ENCODE data around the gene GRIN2C. TPM values are rescaled to one million over a fixed set of nuclear protein-coding genes. Genes with fewer than 3 reads are reported as not detected.

The GRIN2C gene
- total and polyA plus RNA-seq, 9 of the 15 experiments (the other 6 are each of a cell fraction or from before 2014, with no cell fraction given): under 0.01 to 0.33 (median 0.10) TPM; not detected in 2

DNA sequence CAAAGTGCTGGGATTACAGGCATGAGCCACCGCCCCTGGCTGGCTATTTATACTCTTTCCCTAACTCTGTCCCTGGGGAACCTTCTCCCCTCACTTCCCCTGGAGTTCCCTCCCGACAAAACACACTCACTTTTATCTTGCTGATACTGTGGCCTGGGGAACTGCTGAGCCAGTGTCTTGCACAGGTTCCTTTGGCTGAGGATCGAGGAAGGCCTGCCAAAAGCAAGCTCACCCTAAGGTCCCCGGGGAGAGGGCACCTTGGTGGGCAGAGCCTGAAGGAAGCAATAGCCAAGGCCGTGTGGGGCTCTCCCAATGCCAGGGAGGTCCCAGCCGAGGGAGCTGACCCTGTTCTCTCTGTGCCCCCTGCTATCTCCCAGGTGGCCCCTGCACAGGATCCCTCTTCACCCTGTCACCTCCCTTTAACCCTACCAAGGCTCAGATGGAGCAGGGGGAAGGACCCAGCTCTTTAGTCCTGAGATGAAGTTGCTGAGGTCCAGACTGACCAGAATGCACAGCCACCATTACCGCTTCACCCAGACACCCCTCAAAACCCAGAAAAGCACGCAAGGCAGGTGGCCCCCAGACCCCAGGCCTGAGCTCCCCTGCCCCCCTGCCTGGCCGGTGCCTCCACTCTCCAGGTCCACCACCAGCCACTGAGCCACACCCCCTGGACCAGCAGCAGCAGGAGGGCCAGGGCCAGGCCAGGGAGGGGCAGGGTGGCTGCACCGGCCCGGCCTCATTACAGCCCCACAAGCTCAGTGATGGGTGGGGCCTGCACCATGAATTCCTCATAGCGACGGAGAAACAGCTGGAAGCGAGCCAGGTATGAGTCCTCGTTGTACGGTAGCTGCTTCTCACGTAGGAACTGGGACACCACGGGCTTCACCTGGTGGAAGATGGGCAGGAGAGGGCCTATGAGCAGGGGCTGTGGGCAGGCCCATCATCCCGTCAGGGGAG lies 18.2 kb upstream of the GRIN2C start (continued):
- TF ChIP-seq, protein P1, sequence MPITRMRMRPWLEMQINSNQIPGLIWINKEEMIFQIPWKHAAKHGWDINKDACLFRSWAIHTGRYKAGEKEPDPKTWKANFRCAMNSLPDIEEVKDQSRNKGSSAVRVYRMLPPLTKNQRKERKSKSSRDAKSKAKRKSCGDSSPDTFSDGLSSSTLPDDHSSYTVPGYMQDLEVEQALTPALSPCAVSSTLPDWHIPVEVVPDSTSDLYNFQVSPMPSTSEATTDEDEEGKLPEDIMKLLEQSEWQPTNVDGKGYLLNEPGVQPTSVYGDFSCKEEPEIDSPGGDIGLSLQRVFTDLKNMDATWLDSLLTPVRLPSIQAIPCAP (CRISPR knock-in tag; IDR thresholded peaks at IDR 0.05; ENCODE audit: borderline replicate concordance): no peak
- TF ChIP-seq KDM4B (IDR thresholded peaks at IDR 0.05; ENCODE audit: borderline replicate concordance in 2 of 2, low read depth in 1 of 2) (0 out of 4 replicates have a peak, but pooled peaks of 1 of the 2 experiments have one; percentile 3), SRSF9 (IDR thresholded peaks at IDR 0.05; ENCODE audit: borderline replicate concordance, low read depth, low read length) (no peak), KAT7 (CRISPR knock-in tag; IDR thresholded peaks at IDR 0.05; ENCODE audit: borderline replicate concordance) (0 out of 2 replicates have a peak, but pooled peaks have one; percentile 14), PPARD (CRISPR knock-in tag; IDR thresholded peaks at IDR 0.05) (no peak), ZFX (CRISPR knock-in tag; IDR thresholded peaks at IDR 0.05) (peak; percentile 51; the same call in 1 of the 2 replicates), ZNF589 (CRISPR knock-in tag; IDR thresholded peaks at IDR 0.05; ENCODE audit: low read depth) (no peak), RBFOX2 (IDR thresholded peaks at IDR 0.05; ENCODE audit: low read depth, low read length) (peak; percentile 45), HNRNPLL (IDR thresholded peaks at IDR 0.05; ENCODE audit: low read depth, low read length, poor library complexity, severe bottlenecking) (no peak), SMAD3 (CRISPR knock-in tag; conservative IDR thresholded peaks at IDR 0.05) (no peak), SREBF1 (IDR thresholded peaks at IDR 0.05; ENCODE audit: borderline replicate concordance, low read depth, low read length) (no peak), HDGF (IDR thresholded peaks at IDR 0.05) (0 out of 2 replicates have a peak, but pooled peaks have one; percentile 62), TARDBP (IDR thresholded peaks at IDR 0.05) (no peak), NRF1 (conservative IDR thresholded peaks at IDR 0.05 in 1 of 2, IDR thresholded peaks at IDR 0.05 in 1 of 2) (peak; percentile 7 to 29; a peak in 1 of 4 replicates)
- TF ChIP-seq, protein P2, sequence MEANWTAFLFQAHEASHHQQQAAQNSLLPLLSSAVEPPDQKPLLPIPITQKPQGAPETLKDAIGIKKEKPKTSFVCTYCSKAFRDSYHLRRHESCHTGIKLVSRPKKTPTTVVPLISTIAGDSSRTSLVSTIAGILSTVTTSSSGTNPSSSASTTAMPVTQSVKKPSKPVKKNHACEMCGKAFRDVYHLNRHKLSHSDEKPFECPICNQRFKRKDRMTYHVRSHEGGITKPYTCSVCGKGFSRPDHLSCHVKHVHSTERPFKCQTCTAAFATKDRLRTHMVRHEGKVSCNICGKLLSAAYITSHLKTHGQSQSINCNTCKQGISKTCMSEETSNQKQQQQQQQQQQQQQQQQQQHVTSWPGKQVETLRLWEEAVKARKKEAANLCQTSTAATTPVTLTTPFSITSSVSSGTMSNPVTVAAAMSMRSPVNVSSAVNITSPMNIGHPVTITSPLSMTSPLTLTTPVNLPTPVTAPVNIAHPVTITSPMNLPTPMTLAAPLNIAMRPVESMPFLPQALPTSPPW (CRISPR knock-in tag; IDR thresholded peaks at IDR 0.05): 0 out of 2 replicates have a peak, but pooled peaks have one; percentile 36
- TF ChIP-seq, protein P3, sequence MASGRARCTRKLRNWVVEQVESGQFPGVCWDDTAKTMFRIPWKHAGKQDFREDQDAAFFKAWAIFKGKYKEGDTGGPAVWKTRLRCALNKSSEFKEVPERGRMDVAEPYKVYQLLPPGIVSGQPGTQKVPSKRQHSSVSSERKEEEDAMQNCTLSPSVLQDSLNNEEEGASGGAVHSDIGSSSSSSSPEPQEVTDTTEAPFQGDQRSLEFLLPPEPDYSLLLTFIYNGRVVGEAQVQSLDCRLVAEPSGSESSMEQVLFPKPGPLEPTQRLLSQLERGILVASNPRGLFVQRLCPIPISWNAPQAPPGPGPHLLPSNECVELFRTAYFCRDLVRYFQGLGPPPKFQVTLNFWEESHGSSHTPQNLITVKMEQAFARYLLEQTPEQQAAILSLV (tag; IDR thresholded peaks at IDR 0.05): no peak
- TF ChIP-seq, protein P4, sequence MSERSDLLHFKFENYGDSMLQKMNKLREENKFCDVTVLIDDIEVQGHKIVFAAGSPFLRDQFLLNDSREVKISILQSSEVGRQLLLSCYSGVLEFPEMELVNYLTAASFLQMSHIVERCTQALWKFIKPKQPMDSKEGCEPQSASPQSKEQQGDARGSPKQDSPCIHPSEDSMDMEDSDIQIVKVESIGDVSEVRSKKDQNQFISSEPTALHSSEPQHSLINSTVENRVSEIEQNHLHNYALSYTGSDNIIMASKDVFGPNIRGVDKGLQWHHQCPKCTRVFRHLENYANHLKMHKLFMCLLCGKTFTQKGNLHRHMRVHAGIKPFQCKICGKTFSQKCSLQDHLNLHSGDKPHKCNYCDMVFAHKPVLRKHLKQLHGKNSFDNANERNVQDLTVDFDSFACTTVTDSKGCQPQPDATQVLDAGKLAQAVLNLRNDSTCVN (CRISPR knock-in tag; IDR thresholded peaks at IDR 0.05): no peak
- TF ChIP-seq, protein P5, sequence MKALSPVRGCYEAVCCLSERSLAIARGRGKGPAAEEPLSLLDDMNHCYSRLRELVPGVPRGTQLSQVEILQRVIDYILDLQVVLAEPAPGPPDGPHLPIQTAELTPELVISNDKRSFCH (CRISPR knock-in tag; IDR thresholded peaks at IDR 0.05): no peak
- TF ChIP-seq, protein P5 (tag; IDR thresholded peaks at IDR 0.05): 0 out of 2 replicates have a peak, but pooled peaks have one; percentile 37

Data from K562 (cell line).